Mammary epithelial cell (primary cell): ENCODE measurements around the gene CD300LG.
"Not testable (repeated sequence)": the region's sequence is repeated elsewhere in the genome, so short reads cannot be mapped to it uniquely, and the experiment has no call there.

ENCODE experiments used
- CTCF ChIP-seq, 2 donors: IDR thresholded peaks in 1 of 2; conservative IDR thresholded peaks in 1 of 2; 2 replicates each; pipeline ENCODE4 v1.5.1; 2011 to 2012; ENCODE audit warnings: inconsistent platforms in 2 of 2, low read length in 2 of 2, mild to moderate bottlenecking in 2 of 2, control low read depth in 1 of 2, low read depth in 1 of 2; ENCODE audit not compliant: insufficient read depth in 1 of 2; ENCODE audit errors: extremely low read depth in 1 of 2
- EZH2 ChIP-seq: IDR thresholded peaks from 2 replicates; pipeline ENCODE4 v1.6.1; 2012; ENCODE audit warnings: low read length, inconsistent platforms, borderline replicate concordance

- TF ChIP-seq CTCF (conservative IDR thresholded peaks at IDR 0.05 in 1 of 2, IDR thresholded peaks at IDR 0.05 in 1 of 2; ENCODE audit: extremely low read depth in 1 of 2, insufficient read depth in 1 of 2, low read depth in 1 of 2, low read length in 2 of 2); EZH2: not testable (repeated sequence)
These were observed 22.1 kb downstream of the CD300LG start for GRCh38 chr17:43869031-43869430.
